Astrocyte (in vitro differentiated cells and primary cell): ENCODE measurements around the gene SF1.

Experiments
- EZH2 ChIP-seq: IDR thresholded peaks from 2 replicates; pipeline ENCODE4 v1.6.1; 2012; ENCODE audit warnings: mild to moderate bottlenecking, low read length, inconsistent platforms; ENCODE audit not compliant: insufficient read depth
- TF ChIP-seq, protein P1 (sequence below): IDR thresholded peaks from 2 replicates; pipeline ENCODE4 v1.5.1; 2011; ENCODE audit warnings: low read depth, mild to moderate bottlenecking, inconsistent platforms, low read length, moderate library complexity; ENCODE audit not compliant: insufficient read depth

DNA sequence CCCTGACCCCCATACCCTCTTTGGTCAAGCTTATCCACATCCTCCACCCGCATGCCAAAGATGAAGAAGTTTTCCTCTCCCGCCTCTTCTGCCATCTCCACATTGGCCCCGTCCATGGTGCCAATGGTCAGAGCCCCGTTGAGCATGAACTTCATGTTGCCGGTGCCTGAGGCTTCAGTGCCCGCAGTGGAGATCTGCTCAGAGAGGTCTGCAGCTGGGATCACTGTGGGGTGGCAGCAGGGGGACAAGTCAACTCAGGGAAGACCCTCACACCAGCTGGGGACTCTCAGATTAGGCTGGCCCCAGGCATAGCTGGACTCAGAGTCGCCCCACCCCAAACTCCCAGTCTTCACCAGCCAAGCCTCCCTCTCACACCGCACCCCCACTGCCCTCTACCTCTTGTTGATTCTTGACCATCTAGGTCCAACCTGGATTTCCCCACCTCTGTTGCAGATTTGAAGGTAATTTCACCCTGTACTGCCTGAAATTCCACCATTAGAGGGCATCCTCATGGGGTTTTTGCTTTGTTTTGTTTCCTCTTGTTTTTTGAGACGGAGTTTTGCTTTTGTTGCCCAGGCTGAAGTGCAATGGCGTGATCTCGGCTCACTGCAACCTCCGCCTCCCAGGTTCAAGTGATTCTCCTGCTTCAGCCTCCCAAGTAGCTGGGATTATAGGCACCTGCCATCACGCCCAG, 27.8 kb downstream of the SF1 start:
- TF ChIP-seq, protein P1, sequence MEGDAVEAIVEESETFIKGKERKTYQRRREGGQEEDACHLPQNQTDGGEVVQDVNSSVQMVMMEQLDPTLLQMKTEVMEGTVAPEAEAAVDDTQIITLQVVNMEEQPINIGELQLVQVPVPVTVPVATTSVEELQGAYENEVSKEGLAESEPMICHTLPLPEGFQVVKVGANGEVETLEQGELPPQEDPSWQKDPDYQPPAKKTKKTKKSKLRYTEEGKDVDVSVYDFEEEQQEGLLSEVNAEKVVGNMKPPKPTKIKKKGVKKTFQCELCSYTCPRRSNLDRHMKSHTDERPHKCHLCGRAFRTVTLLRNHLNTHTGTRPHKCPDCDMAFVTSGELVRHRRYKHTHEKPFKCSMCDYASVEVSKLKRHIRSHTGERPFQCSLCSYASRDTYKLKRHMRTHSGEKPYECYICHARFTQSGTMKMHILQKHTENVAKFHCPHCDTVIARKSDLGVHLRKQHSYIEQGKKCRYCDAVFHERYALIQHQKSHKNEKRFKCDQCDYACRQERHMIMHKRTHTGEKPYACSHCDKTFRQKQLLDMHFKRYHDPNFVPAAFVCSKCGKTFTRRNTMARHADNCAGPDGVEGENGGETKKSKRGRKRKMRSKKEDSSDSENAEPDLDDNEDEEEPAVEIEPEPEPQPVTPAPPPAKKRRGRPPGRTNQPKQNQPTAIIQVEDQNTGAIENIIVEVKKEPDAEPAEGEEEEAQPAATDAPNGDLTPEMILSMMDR, result peak; percentile 4
- TF ChIP-seq EZH2, result no peak
